Fibroblast of upper back skin (primary cell): ENCODE measurements around the gene RABL3.
"Not testable (repeated sequence)": the region's sequence is repeated elsewhere in the genome, so short reads cannot be mapped to it uniquely, and the experiment has no call there.

Source experiments
- DNase-seq: peaks from one replicate; pipeline ENCODE4 v3.0.0-alpha.2; 2013

The RABL3 gene

DNA sequence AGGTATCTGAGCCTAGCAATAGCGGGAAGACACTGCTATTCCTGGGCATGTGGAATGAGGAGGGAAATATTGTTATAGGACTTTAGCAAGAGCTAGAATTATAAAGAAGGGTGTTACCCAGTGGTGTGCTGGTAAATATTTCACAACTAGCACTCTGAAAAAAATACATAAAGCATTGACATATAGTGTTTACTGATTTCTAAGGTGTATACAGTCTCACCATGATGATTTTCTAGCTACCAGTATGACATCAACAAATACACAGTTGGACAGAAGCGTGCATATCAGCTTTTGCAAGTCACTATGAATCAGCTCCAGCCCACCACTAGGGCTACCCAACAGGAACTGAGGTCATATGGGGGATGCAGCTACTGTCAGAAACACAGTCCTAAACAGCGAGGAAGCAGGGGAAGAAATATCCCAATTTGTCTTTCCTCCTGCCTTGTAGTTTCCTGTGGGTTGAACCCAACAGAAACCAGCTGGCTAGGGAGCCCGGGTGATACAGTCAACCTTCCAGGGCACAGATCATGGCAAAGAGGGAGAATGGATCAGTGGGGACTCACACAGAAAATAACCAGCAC is 99.9 kb downstream of the RABL3 start:
- DNase-seq = peak; percentile 55

DNA sequence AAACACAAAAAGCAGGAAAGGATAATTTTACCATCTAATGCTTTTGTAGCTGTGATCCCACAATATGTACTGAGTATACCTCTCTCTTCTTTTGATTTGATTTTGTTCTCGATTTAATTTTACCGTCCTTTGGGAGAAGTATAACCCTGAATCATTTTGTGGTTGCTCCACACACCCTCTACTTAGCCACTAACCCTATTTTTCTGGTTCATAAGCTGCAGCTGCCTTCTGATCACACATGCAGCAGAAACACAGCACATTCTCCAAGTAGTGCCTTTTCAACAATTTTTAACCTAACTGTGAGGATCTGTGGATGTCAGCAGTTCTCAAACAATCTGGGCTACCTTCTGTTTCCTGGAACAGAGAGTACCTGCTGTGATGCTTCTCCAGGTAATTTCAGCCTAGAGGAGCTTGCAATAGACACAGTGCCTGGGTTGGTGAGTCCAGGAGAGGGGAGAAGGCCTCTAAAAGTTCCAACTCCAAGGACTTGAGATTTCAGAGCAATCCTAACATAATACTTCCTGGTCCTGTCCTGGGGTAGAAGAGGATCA is 100.5 kb downstream of the RABL3 start:
- no peak for DNase-seq

DNA sequence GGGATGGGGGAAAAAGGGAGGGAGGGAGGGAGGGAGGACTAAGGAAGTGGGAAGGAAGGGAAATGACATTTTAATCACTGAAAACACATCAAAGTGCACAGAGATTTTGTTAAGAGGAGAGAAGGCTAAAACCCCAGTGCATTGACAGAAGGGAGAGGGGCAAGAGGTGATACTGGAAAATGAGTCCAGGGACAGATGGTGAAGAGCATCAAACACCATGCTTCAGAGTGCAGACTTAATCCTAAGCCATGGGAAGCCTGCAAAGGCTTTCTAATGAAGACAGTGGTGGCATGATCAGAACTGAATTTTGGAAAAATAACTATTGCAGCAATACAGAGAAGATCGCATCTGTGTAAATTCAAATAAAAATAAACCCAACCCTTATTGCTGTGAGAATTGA is 102.1 kb downstream of the RABL3 start:
- DNase-seq = no peak

DNA sequence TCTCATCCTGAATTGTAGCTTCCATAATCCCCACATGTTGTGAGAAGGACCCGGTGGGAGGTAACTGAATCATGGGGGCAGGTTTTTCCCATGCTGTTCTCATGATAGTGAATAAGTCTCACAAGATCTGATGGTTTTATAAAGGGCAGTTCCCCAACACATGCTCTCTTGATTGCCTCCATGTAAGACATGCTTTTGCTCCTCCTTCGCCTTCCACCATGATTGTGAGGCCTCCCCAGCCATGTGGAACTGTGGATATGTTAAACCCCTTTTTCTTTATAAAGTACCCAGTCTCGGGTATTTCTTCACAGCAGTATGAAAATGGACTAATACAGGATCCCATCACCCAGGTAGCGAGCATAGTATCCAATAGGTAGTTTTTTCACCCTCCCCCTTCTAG is 103.5 kb downstream of the RABL3 start:
- not testable (repeated sequence) for DNase-seq

DNA sequence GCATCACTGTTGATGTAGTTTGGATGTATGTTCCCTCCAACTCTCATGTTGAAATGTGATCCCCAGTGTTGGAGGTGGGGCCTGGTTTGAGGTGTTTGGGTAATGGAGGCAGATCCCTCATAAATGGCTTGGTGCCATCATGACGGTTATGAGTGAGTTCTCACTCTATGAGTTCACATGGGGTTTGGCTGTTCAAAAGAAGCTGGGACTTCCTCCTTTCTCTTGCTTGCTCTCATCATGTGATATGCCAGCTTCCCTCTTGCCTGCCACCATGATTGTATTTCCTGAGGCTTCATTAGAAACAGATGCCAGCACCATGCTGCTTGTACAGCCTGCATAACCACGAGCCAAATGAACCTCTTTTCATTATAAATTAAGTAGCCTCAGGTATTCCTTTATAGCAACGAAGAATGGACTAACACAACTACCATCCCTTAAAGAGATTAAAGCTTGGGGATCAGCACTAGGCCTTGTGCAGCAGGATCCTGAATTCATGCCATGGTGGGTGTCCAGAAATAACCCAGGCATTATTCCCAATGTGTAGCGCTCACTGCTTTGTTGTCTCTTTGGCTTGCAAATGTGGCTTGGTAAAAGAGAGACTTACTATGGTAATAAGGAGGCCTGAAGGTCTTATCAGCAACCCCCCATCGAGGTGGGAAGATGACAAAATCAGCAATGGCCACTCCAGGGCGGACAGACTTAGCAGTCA is 104.3 kb downstream of the RABL3 start:
- DNase-seq = peak; percentile 32

DNA sequence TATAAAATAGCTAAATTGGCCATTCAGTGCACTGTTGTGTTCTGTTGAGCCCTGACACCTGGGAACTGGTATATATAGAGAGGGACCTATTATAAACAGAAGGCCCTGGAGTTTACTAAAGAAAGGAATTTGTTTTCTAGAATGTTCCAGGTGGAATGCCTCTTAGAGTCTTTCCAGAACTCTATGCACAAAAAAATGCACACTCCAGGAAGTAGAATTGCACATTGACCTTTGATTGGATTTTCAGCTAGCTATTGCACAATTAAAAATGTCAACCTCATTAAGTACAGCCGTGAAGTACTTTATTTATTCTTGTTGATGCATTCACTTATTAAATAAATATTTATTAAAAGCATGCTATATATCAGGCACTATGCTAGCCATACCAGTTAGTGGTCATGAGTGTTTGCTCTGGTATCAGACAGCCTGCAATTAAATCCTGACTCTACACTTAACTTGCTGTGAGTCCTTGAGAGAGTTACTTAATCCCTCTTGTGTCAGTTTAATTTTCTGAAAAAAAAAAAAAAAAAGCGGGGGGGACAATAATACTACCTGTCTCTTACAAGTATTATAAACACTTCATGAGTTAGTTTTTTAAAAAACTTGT is 105.4 kb downstream of the RABL3 start:
- no peak for DNase-seq
